ENCODE data around the gene CDKAL1. TPM values are rescaled to one million over a fixed set of nuclear protein-coding genes. Genes with fewer than 3 reads are reported as not detected.

Gene CDKAL1
- total RNA-seq, 4 donors from 2014 or later = 13.5 to 21.2 (median 17.3) TPM

DNA sequence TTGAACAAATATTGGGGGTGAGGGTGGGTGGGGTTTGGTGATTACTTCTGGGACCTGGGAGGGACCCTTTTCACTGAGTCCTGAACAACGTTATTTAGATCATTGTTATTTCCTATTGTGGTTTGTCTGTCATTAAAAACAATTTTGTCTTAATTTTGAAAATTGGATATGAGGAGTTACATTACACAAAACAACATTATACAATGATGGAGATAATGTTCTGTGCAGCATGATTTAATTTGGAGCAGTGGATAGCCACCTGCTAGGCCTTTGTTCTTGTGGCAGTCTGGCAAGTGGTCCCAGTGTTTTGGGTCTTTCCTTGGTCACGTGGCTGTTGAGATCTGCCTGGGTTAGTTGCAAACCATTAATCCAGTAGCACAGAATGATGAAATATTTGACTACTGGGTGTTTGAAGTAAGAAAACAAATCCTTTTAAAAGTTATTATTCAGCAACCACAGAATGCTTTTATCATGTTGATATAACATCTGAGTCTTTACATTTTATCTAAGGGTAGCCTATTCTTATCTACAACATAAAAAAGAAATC is 172.8 kb downstream of the CDKAL1 start:
- no peaks in the 10 kb centered on the region for H3K36me3 ChIP-seq
- WGBS, 2 donors = 73 to 77% methylated on average over 2 of the region's 2 CpGs
- TF ChIP-seq EP300 (IDR thresholded peaks at IDR 0.05) = no peak
- TF ChIP-seq, protein P1, sequence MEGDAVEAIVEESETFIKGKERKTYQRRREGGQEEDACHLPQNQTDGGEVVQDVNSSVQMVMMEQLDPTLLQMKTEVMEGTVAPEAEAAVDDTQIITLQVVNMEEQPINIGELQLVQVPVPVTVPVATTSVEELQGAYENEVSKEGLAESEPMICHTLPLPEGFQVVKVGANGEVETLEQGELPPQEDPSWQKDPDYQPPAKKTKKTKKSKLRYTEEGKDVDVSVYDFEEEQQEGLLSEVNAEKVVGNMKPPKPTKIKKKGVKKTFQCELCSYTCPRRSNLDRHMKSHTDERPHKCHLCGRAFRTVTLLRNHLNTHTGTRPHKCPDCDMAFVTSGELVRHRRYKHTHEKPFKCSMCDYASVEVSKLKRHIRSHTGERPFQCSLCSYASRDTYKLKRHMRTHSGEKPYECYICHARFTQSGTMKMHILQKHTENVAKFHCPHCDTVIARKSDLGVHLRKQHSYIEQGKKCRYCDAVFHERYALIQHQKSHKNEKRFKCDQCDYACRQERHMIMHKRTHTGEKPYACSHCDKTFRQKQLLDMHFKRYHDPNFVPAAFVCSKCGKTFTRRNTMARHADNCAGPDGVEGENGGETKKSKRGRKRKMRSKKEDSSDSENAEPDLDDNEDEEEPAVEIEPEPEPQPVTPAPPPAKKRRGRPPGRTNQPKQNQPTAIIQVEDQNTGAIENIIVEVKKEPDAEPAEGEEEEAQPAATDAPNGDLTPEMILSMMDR (IDR thresholded peaks at IDR 0.05) = no peak
- TF ChIP-seq POLR2A (IDR thresholded peaks at IDR 0.05) = no peak
- peaks cover 0 to 5% (median 0%) of the 10 kb centered on the region in 4 donors for H3K4me1 ChIP-seq
- no peak overlapping the region for H3K4me3 ChIP-seq
- H3K27ac ChIP-seq = no peak overlapping the region
- no peaks in the 10 kb centered on the region for H3K27me3 ChIP-seq
- DNase-seq (ENCODE audit: low spot score in 2 of 2) = no peak
- H3K9me3 ChIP-seq = no peaks in the 10 kb centered on the region

DNA sequence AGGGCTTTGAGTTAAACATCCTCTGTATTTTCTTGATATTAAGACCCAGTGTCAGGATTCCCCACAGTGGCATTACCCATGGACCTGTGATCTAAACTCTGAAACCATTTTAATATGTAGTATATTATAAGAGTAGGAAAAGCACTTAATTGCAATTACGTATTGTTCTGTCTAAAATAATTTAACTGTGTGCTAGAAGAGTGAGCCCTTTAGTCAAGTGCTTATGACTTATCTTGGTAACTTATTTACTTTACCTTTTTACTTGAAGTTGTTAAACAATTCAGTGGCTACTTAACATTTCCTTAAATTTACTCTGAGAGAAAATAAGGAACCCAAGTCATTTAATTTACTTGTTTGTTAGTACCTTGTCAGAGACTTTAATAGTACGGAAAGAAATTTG is 173.6 kb downstream of the CDKAL1 start:
- no peak overlapping the region for H3K4me3 ChIP-seq
- no peaks in the 10 kb centered on the region for H3K27me3 ChIP-seq
- WGBS, 2 donors = 92 to 100% methylated on average over 2 of the region's 2 CpGs
- no peaks in the 10 kb centered on the region for H3K9me3 ChIP-seq
- DNase-seq (ENCODE audit: low spot score in 2 of 2) = no peak
- peaks cover 0 to 5% (median 0%) of the 10 kb centered on the region in 4 donors for H3K4me1 ChIP-seq
- no peak overlapping the region for H3K27ac ChIP-seq
- TF ChIP-seq EP300 (IDR thresholded peaks at IDR 0.05) (no peak), POLR2A (IDR thresholded peaks at IDR 0.05) (no peak)
- TF ChIP-seq, protein P1 (IDR thresholded peaks at IDR 0.05) = no peak
- no peaks in the 10 kb centered on the region for H3K36me3 ChIP-seq

DNA sequence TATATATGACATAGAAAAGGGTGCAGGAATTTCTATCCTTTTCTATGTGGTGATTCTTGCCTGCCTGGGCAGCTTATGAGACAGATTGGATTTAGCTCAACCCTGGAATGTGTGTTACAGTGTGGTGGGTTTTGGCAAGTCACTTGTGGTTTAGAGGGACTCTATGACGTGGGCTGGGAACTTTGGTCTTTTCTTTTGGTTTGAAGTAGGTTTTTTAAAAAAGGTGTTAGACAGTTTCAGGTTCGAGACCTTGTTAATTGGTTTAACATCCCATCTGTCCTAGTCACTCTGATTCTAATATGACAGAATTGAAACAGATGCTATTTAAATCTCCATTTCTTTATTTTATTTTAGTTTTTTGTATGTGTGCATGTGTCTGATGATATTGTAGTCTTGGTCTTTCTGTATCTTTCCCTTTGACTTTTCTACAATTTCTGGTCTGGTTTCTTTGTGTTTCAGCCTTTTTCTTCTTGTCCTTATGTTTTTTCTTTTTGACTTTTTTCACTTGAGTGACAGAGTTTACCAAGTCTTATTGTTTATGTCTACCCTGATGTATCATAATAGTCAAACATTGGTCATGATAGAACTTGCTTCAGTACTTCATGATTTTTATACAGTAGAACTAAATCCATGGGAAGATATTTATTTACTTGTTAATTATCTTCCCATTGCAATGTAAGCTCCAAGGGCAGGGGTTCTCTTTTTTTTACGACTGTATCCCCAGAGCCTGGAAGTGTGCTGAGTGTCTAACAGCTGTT is 174.3 kb downstream of the CDKAL1 start:
- 84 to 88% methylated on average over 3 of the region's 3 CpGs for WGBS, 2 donors
- no peaks in the 10 kb centered on the region for H3K27me3 ChIP-seq
- no peak overlapping the region for H3K27ac ChIP-seq
- H3K36me3 ChIP-seq = no peaks in the 10 kb centered on the region
- no peaks in the 10 kb centered on the region for H3K9me3 ChIP-seq
- DNase-seq (ENCODE audit: low spot score in 2 of 2) = no peak
- no peak overlapping the region for H3K4me3 ChIP-seq
- H3K4me1 ChIP-seq = peaks cover 0 to 5% (median 0%) of the 10 kb centered on the region in 4 donors
- TF ChIP-seq POLR2A (IDR thresholded peaks at IDR 0.05) = no peak
- TF ChIP-seq, protein P1 (IDR thresholded peaks at IDR 0.05) = no peak
- TF ChIP-seq EP300 (IDR thresholded peaks at IDR 0.05) = no peak

DNA sequence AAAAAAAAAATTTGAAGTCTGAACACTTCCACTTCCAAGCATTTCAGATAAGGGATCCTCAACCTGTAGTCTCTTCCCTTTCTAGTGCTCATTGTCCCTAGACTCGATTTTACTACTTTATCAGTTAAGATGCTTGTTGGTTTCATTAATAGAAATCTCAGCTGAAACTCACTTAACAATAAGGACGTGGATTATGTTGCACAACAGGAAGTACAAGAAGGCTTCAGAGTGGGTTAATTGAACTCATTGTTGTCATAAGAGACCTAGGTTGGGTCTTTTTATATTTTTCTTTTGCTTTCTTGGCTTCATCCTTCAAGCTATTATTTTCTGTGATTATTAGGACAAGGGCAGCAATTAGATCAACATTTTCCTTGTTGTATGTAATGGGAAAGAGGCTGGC is 175.2 kb downstream of the CDKAL1 start:
- WGBS, 2 donors = 51 to 54% methylated on average over 2 of the region's 2 CpGs
- no peaks in the 10 kb centered on the region for H3K27me3 ChIP-seq
- H3K4me1 ChIP-seq = no peaks in the 10 kb centered on the region
- no peaks in the 10 kb centered on the region for H3K36me3 ChIP-seq
- no peaks in the 10 kb centered on the region for H3K9me3 ChIP-seq
- TF ChIP-seq, protein P1 (IDR thresholded peaks at IDR 0.05) = no peak
- no peak for TF ChIP-seq POLR2A (IDR thresholded peaks at IDR 0.05)
- no peak for TF ChIP-seq EP300 (IDR thresholded peaks at IDR 0.05)
- H3K27ac ChIP-seq = no peak overlapping the region
- no peak overlapping the region for H3K4me3 ChIP-seq
- DNase-seq (ENCODE audit: low spot score in 2 of 2) = no peak

DNA sequence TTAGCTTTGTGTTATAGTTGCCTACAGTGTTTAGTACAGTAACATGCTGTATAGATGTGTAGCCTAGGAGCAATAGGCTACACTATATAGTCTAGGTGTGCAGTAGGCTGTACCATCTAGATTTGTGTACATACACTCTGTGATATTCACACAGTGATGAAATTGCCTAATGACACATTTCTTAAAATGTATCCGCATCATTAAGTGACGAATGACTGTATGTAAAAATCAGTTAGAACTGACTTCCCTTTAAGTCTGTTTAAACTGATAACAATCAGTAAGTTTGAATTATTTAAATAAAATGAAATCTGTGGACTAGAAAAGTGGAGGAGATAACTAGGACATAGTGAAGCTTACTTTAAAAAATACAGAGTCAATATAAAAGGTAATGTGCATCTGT is 176.1 kb downstream of the CDKAL1 start:
- TF ChIP-seq POLR2A (IDR thresholded peaks at IDR 0.05) (no peak), EP300 (IDR thresholded peaks at IDR 0.05) (no peak)
- TF ChIP-seq, protein P1 (IDR thresholded peaks at IDR 0.05) = no peak
- Histone ChIP-seq H3K27ac (no peak overlapping the region), H3K4me3 (no peak overlapping the region), H3K27me3 (no peaks in the 10 kb centered on the region), H3K36me3 (no peaks in the 10 kb centered on the region), H3K4me1 (no peaks in the 10 kb centered on the region), H3K9me3 (no peaks in the 10 kb centered on the region)
- DNase-seq (ENCODE audit: low spot score in 2 of 2) = no peak
- WGBS, 2 donors = 96 to 97% methylated on average over 2 of the region's 2 CpGs

All from tibial nerve (tissue), 4 donors.